H1 (cell line): Measurements from ENCODE around the gene HIBCH. TPM values are rescaled to one million over a fixed set of nuclear protein-coding genes. Genes with fewer than 3 reads are reported as not detected.

Experiments used
- CTCF ChIA-PET: fragments of 300-600 bp; sonication (Branson Sonifier 250); formaldehyde crosslinking; loops from one replicate; lab custom pipeline; 2021; ENCODE audit not compliant: partially characterized antibody; lab: Charles Lee
- POLR2A ChIA-PET: fragments of 300-600 bp; sonication (Branson Sonifier 250); formaldehyde crosslinking; loops from one replicate; lab custom pipeline; 2021; ENCODE audit warnings: inconsistent platforms; ENCODE audit not compliant: partially characterized antibody; lab: Charles Lee
- DNase-seq, 2 experiments: peaks; one replicate each; pipeline versions ENCODE4 v3.0.0 to v3.0.0-alpha.2; 2010 to 2022; ENCODE audit warnings: low spot score in 2 of 2, low read depth in 1 of 2, mixed read lengths in 1 of 2
- FAIRE-seq: peaks from 2 replicates; lab custom pipeline; 2011; peaks lifted over from hg19 to GRCh38; lab: Jason Lieb, UNC
- H2AFZ ChIP-seq: 2 replicates; pipeline ENCODE4 v1.8.1; 2012; ENCODE audit warnings: low read length, inconsistent platforms
- H2AK5ac ChIP-seq: 2 replicates; pipeline ENCODE4 v1.6.1; 2013; ENCODE audit warnings: low read depth, low read length
- H2BK120ac ChIP-seq: replicated peaks from 2 replicates; pipeline ENCODE3; 2013; ENCODE audit warnings: low read depth, low read length, inconsistent platforms
- H2BK12ac ChIP-seq: 2 replicates; pipeline ENCODE4 v1.6.1; 2013; ENCODE audit warnings: low read depth, low read length
- H2BK15ac ChIP-seq: 2 replicates; pipeline ENCODE4 v1.6.1; 2013; ENCODE audit warnings: low read length
- H2BK20ac ChIP-seq: 2 replicates; pipeline ENCODE4 v1.6.1; 2013; ENCODE audit warnings: low read length
- H2BK5ac ChIP-seq: 2 replicates; pipeline ENCODE4 v1.6.1; 2013; ENCODE audit warnings: low read depth, low read length
- H3K14ac ChIP-seq: 2 replicates; pipeline ENCODE4 v1.6.1; 2013; ENCODE audit warnings: inconsistent platforms; ENCODE audit not compliant: insufficient read length
- H3K18ac ChIP-seq: 2 replicates; pipeline ENCODE4 v1.6.1; 2013; ENCODE audit warnings: low read length; ENCODE audit errors: extremely low read depth
- H3K23ac ChIP-seq: 2 replicates; pipeline ENCODE4 v1.6.1; 2013; ENCODE audit warnings: inconsistent platforms; ENCODE audit not compliant: insufficient read length
- H3K23me2 ChIP-seq: 2 replicates; pipeline ENCODE4 v1.6.1; 2013; ENCODE audit warnings: low read depth, low read length
- H3K27ac ChIP-seq: 2 replicates; pipeline ENCODE4 v1.6.1; 2011; ENCODE audit warnings: low read depth, low read length, inconsistent platforms
- H3K27me3 ChIP-seq, 4 experiments: replicated peaks in 1 of 4; 1 replicate in 1 of 4; 2 replicates in 3 of 4; pipeline versions ENCODE4 v1.6.1 to v1.8.1; 2011 to 2013; ENCODE audit warnings: low read length in 3 of 4, mild to moderate bottlenecking in 3 of 4, inconsistent platforms in 2 of 4, mixed read lengths in 2 of 4, moderate library complexity in 1 of 4; ENCODE audit not compliant: control insufficient read depth in 3 of 4, insufficient read depth in 3 of 4; ENCODE audit errors: extremely low read depth in 1 of 4
- H3K36me3 ChIP-seq, 4 experiments: 2 replicates each; pipeline versions ENCODE4 v1.6.1 to v1.8.1; 2011 to 2013; ENCODE audit warnings: mild to moderate bottlenecking in 4 of 4, low read length in 3 of 4, moderate library complexity in 2 of 4, control low read depth in 1 of 4, inconsistent platforms in 1 of 4; ENCODE audit not compliant: insufficient read depth in 4 of 4, control insufficient read depth in 2 of 4
- H3K4ac ChIP-seq: replicated peaks from 2 replicates; pipeline ENCODE3; 2013; ENCODE audit warnings: low read length, low read depth, mixed read lengths, inconsistent platforms; ENCODE audit not compliant: insufficient read length
- H3K4me1 ChIP-seq, 4 experiments: replicated peaks in 1 of 4; 1 replicate in 1 of 4; 2 replicates in 3 of 4; pipeline versions ENCODE4 v1.6.1 to v1.8.1; 2011 to 2013; ENCODE audit warnings: low read length in 3 of 4, inconsistent platforms in 2 of 4, mixed read lengths in 1 of 4; ENCODE audit not compliant: insufficient read depth in 4 of 4, control insufficient read depth in 3 of 4
- H3K4me2 ChIP-seq, 2 experiments: 2 replicates each; pipeline versions ENCODE4 v1.6.1 to v1.8.1; 2011 to 2013; ENCODE audit warnings: low read depth in 2 of 2, low read length in 2 of 2, control low read depth in 1 of 2, inconsistent platforms in 1 of 2, mild to moderate bottlenecking in 1 of 2; ENCODE audit not compliant: insufficient read depth in 1 of 2
- H3K4me3 ChIP-seq, 4 experiments: fragments of 200-600, 300-600 bp in 1 of 4; sonication (generic), shearing (Covaris generic), sonication (Bioruptor Twin) in 1 of 4; 2 replicates each; pipeline versions ENCODE4 v1.5.1 to v1.8.1; 2011 to 2016; ENCODE audit warnings: low read length in 4 of 4, low read depth in 3 of 4, control low read depth in 2 of 4, inconsistent platforms in 2 of 4, mild to moderate bottlenecking in 2 of 4, mixed read lengths in 1 of 4, moderate library complexity in 1 of 4; ENCODE audit not compliant: insufficient read depth in 2 of 4; ENCODE audit errors: extremely low read depth in 1 of 4
- H3K56ac ChIP-seq: replicated peaks from 2 replicates; pipeline ENCODE3; 2013; ENCODE audit warnings: low read depth, mild to moderate bottlenecking, mixed read lengths, low read length, inconsistent platforms; ENCODE audit not compliant: insufficient read length
- H3K79me1 ChIP-seq: 2 replicates; pipeline ENCODE4 v1.6.1; 2013; ENCODE audit warnings: low read depth, low read length, control low read depth
- H3K79me2 ChIP-seq, 2 experiments: 2 replicates each; pipeline versions ENCODE4 v1.6.1 to v1.8.1; 2012 to 2013; ENCODE audit warnings: low read length in 2 of 2, mild to moderate bottlenecking in 2 of 2, inconsistent platforms in 1 of 2; ENCODE audit not compliant: insufficient read depth in 2 of 2, control insufficient read depth in 1 of 2
- H3K9ac ChIP-seq, 4 experiments: replicated peaks in 1 of 4; 1 replicate in 1 of 4; 2 replicates in 3 of 4; pipeline versions ENCODE4 v1.6.1 to v1.8.1; 2011 to 2013; ENCODE audit warnings: low read depth in 3 of 4, low read length in 3 of 4, control low read depth in 2 of 4, mild to moderate bottlenecking in 2 of 4, moderate library complexity in 2 of 4, inconsistent platforms in 1 of 4; ENCODE audit errors: extremely low read depth in 1 of 4
- H3K9me3 ChIP-seq, 2 experiments: 2 replicates each; pipeline versions ENCODE4 v1.6.1 to v1.8.1; 2012 to 2013; ENCODE audit warnings: mild to moderate bottlenecking in 2 of 2, moderate library complexity in 2 of 2, control low read depth in 1 of 2, inconsistent platforms in 1 of 2, low read depth in 1 of 2, low read length in 1 of 2, mixed read lengths in 1 of 2; ENCODE audit not compliant: insufficient read depth in 2 of 2
- H4K20me1 ChIP-seq, 2 experiments: replicated peaks in 1 of 2; 2 replicates each; pipeline versions ENCODE3 to v1.8.1; 2011 to 2013; ENCODE audit warnings: inconsistent platforms in 2 of 2, low read length in 2 of 2, mild to moderate bottlenecking in 1 of 2; ENCODE audit not compliant: insufficient read depth in 2 of 2, control insufficient read depth in 1 of 2
- H4K5ac ChIP-seq: 2 replicates; pipeline ENCODE4 v1.6.1; 2013; ENCODE audit warnings: low read length, low read depth, mixed read lengths, inconsistent platforms; ENCODE audit not compliant: insufficient read length
- H4K8ac ChIP-seq: 2 replicates; pipeline ENCODE4 v1.8.0; 2013; ENCODE audit warnings: mild to moderate bottlenecking, moderate library complexity, low read length, inconsistent platforms; ENCODE audit not compliant: insufficient read depth; ENCODE audit errors: extremely low read depth
- H4K91ac ChIP-seq: replicated peaks from 2 replicates; pipeline ENCODE3; 2013; ENCODE audit warnings: low read length, mixed read lengths, inconsistent platforms; ENCODE audit not compliant: insufficient read length
- CHD1 ChIP-seq: IDR thresholded peaks from 2 replicates; pipeline ENCODE4 v1.6.1; 2012; ENCODE audit warnings: low read depth, low read length, improper control_type of control experiment
- EP300 ChIP-seq, 2 experiments: IDR thresholded peaks; 1 replicate in 1 of 2; 2 replicates in 1 of 2; pipeline ENCODE4 v1.6.1; 2011 to 2012; ENCODE audit warnings: low read depth in 2 of 2, low read length in 2 of 2, mild to moderate bottlenecking in 2 of 2, borderline replicate concordance in 1 of 2, inconsistent platforms in 1 of 2, moderate library complexity in 1 of 2
- NANOG ChIP-seq: IDR thresholded peaks from 2 replicates; pipeline ENCODE4 v1.6.1; 2011; ENCODE audit warnings: low read length, low read depth, mild to moderate bottlenecking, inconsistent platforms; ENCODE audit not compliant: insufficient read depth, poor library complexity, severe bottlenecking
- SP2 ChIP-seq: IDR thresholded peaks from 2 replicates; pipeline ENCODE4 v1.6.1; 2012; ENCODE audit warnings: mild to moderate bottlenecking, low read length, inconsistent platforms
- YY1 ChIP-seq: IDR thresholded peaks from 2 replicates; pipeline ENCODE4 v1.6.1; 2011; ENCODE audit warnings: low read depth, mild to moderate bottlenecking, low read length
- WGBS, 2 experiments: shearing (Covaris generic) in 1 of 2; methylation state at CpG; one replicate each; pipeline versions ENCODE4 v1.1.6 to v1.1.7; 2013 to 2015; ENCODE audit warnings: low lambda C conversion rate in 2 of 2, mixed read lengths in 2 of 2, inconsistent platforms in 1 of 2, low coverage in 1 of 2, missing lambda C conversion rate in 1 of 2; ENCODE audit not compliant: insufficient replicate concordance in 2 of 2, insufficient coverage in 1 of 2, insufficient read length in 1 of 2; ENCODE audit errors: extremely low coverage in 1 of 2, missing lambda C conversion rate in 1 of 2; 5-methylcytosine and 5-hydroxymethylcytosine counted together
- polyA plus RNA-seq, 7 experiments: library from polyadenylated mRNA; depleted of rRNA in 3 of 7; stranded (reverse) in 5 of 7; unstranded in 2 of 7; fragments of >200 nt in 5 of 7; fragments of 200-250 nt in 2 of 7; gene quantifications; 1 replicate in 5 of 7; 2 replicates in 1 of 7; 4 replicates in 1 of 7; pipeline versions ENCODE4 v1.2.1 to v1.2.3, GENCODE V29; 2011 to 2013; ENCODE audit warnings: missing spikeins in 2 of 7, mixed read lengths in 2 of 7
- total RNA-seq: library from RNA; stranded (reverse); fragmentation: NEBNext Ultra II Directional; extraction: Animal tissue kit (Norgen Biotek cat#: 25700); gene quantifications from 2 replicates; pipeline ENCODE4 v1.2.1, GENCODE V29; 2021
- TF ChIP-seq, protein P1 (sequence below): IDR thresholded peaks from 2 replicates; pipeline ENCODE4 v1.6.1; 2012; ENCODE audit warnings: inconsistent platforms

The HIBCH gene
- total and polyA plus RNA-seq, 2 of the 8 experiments (the other 6 are each of a cell fraction or from before 2014, with no cell fraction given): 7.5 to 31.8 TPM

DNA sequence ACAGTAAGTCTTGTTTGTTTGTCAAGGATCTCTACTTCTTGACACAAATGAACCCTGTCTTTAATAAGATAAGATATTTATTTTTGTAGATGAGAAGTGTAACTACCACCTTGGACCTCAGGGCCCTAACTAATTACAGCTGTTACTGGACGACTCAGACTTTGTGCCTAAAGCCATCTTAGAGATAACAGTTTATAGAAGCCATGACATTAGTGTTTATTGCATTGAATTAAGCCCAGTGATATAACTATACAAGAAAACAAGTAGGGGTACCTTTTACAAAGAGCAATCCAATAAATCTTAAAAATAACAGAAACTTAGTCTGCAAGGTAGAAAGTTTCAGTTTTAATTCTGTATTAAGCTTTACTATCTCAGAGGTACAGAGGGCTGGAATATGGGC lies 119.0 kb downstream of the HIBCH start:
- no peak overlapping the region for H3K4ac ChIP-seq
- no peaks in the 10 kb centered on the region for H3K9me3 ChIP-seq
- H3K27ac ChIP-seq: no peak overlapping the region
- no peak overlapping the region for H3K18ac ChIP-seq
- H3K23ac ChIP-seq: no peak overlapping the region
- H3K79me1 ChIP-seq: no peaks in the 10 kb centered on the region
- H3K36me3 ChIP-seq: peaks cover 0 to 6% (median 2%) of the 10 kb centered on the region in 4 experiments; a peak in 3 of 8 replicates
- H4K20me1 ChIP-seq: no peaks in the 10 kb centered on the region
- no peak overlapping the region for H3K14ac ChIP-seq
- no peak overlapping the region for H4K8ac ChIP-seq
- no peak overlapping the region for H2BK120ac ChIP-seq
- no peaks in the 10 kb centered on the region for H3K79me2 ChIP-seq
- H2BK15ac ChIP-seq: no peak overlapping the region
- FAIRE-seq (no peak), DNase-seq (no peak)
- no peak overlapping the region for H4K5ac ChIP-seq
- H2AK5ac ChIP-seq: no peak overlapping the region
- no peak overlapping the region for H4K91ac ChIP-seq
- no peak overlapping the region for H3K4me2 ChIP-seq
- 81% methylated on average over 1 of the region's 1 CpG; no CpG with 5 or more reads in 1 of the 2 experiments for WGBS, 2 experiments
- ChIA-PET CTCF (interaction anchor here (0.6 kb wide), 1 partner anchor 1360 kb away, joined by 3 read pairs; no protein-coding TSS in a partner anchor), POLR2A (interaction anchor here (2.0 kb wide), 1 partner anchor 12 kb away, joined by 5 read pairs; no protein-coding TSS in a partner anchor)
- H2BK5ac ChIP-seq: no peak overlapping the region
- H3K56ac ChIP-seq: no peak overlapping the region
- no peaks in the 10 kb centered on the region for H3K27me3 ChIP-seq
- no peaks in the 10 kb centered on the region for H3K23me2 ChIP-seq
- H3K9ac ChIP-seq: no peak overlapping the region
- TF ChIP-seq YY1: no peak
- TF ChIP-seq SP2: no peak
- no peak for TF ChIP-seq CHD1
- TF ChIP-seq, protein P1, sequence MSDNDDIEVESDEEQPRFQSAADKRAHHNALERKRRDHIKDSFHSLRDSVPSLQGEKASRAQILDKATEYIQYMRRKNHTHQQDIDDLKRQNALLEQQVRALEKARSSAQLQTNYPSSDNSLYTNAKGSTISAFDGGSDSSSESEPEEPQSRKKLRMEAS: no peak
- no peak for TF ChIP-seq NANOG
- no peak for TF ChIP-seq EP300 (IDR thresholded peaks at IDR 0.05; ENCODE audit: borderline replicate concordance in 1 of 2, low read depth in 2 of 2, low read length in 2 of 2)
- H2BK20ac ChIP-seq: no peak overlapping the region
- no peaks in the 10 kb centered on the region for H3K4me1 ChIP-seq
- H2AFZ ChIP-seq: no peak overlapping the region
- no peak overlapping the region for H3K4me3 ChIP-seq
- no peak overlapping the region for H2BK12ac ChIP-seq
